B cell (primary cell): Measurements from ENCODE around the gene ERGIC1.

Source experiments
- EZH2 ChIP-seq: IDR thresholded peaks from 2 replicates; pipeline ENCODE4 v1.6.1; 2012; ENCODE audit warnings: borderline replicate concordance, low read depth, mild to moderate bottlenecking, moderate library complexity, low read length; ENCODE audit not compliant: insufficient read depth, poor library complexity, severe bottlenecking
- TF ChIP-seq, protein P1 (sequence below): fragments of 200-600 bp; IDR thresholded peaks from one replicate; pipeline ENCODE4 v1.8.0; 2022; ENCODE audit warnings: antibody characterized with exemption, mild to moderate bottlenecking

DNA sequence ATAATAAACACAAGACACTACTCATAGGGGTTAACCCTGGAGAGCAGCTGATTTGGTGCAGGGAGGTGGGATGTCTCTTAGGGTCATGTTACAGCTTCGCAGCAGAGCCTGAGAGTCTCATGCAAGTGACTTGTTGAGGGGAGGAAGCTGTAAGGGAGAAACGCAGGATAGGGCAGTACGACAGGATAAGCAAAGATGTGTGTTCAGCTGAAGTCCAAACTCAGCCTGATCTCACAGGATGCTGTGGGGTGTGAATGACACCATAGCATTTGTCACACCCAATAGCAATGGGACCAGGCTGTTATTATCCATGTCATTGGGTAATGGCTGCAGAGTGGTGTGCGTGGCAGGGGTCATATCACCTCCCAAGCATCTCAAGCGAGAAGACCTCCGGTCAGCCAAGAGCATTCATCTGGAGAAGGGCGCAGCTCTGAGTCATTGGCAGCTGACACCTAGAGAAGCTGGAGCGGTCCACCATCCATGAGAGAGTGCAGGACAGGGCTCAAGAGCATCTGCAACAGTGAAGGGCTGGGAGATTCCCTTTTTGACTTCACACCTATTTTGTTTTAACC lies 76.0 kb downstream of the ERGIC1 start:
- TF ChIP-seq, protein P1, sequence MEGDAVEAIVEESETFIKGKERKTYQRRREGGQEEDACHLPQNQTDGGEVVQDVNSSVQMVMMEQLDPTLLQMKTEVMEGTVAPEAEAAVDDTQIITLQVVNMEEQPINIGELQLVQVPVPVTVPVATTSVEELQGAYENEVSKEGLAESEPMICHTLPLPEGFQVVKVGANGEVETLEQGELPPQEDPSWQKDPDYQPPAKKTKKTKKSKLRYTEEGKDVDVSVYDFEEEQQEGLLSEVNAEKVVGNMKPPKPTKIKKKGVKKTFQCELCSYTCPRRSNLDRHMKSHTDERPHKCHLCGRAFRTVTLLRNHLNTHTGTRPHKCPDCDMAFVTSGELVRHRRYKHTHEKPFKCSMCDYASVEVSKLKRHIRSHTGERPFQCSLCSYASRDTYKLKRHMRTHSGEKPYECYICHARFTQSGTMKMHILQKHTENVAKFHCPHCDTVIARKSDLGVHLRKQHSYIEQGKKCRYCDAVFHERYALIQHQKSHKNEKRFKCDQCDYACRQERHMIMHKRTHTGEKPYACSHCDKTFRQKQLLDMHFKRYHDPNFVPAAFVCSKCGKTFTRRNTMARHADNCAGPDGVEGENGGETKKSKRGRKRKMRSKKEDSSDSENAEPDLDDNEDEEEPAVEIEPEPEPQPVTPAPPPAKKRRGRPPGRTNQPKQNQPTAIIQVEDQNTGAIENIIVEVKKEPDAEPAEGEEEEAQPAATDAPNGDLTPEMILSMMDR, result no peak
- TF ChIP-seq EZH2, result no peak
